Neural crest cell (in vitro differentiated cells): ENCODE results near the gene ZMYND10. TPM values are rescaled to one million over a fixed set of nuclear protein-coding genes. Genes with fewer than 3 reads are reported as not detected.

Experiments used
- DNase-seq: peaks from one replicate; pipeline ENCODE4 v3.0.0; 2021; ENCODE audit warnings: low read depth, mixed read lengths, low spot score
- H3K27ac Mint-ChIP-seq: one replicate; pipeline ENCODE4 v1.8.0; 2021; ENCODE audit warnings: mild to moderate bottlenecking, mixed read lengths; ENCODE audit not compliant: unreplicated experiment
- H3K27me3 Mint-ChIP-seq: 2 replicates; pipeline ENCODE4 v1.8.0; 2021; ENCODE audit warnings: low read depth, mild to moderate bottlenecking, mixed read lengths
- H3K36me3 Mint-ChIP-seq: 2 replicates; pipeline ENCODE4 v1.8.0; 2021; ENCODE audit warnings: low read depth, mild to moderate bottlenecking, mixed read lengths
- H3K4me1 Mint-ChIP-seq: 2 replicates; pipeline ENCODE4 v1.8.0; 2021; ENCODE audit warnings: mixed read lengths
- H3K4me3 Mint-ChIP-seq: one replicate; pipeline ENCODE4 v1.8.0; 2021; ENCODE audit warnings: mild to moderate bottlenecking, mixed read lengths
- H3K9me3 Mint-ChIP-seq: 2 replicates; pipeline ENCODE4 v1.8.0; 2021; ENCODE audit warnings: mixed read lengths
- CTCF ChIP-seq: fragments of 200-600 bp; sonication (generic); conservative IDR thresholded peaks from 2 replicates; pipeline ENCODE4 v1.5.0; 2021; ENCODE audit warnings: antibody characterized with exemption, mild to moderate bottlenecking
- total RNA-seq: library from RNA; stranded (reverse); gene quantifications from 2 replicates; pipeline ENCODE4 v1.2.1, GENCODE V29; 2021

ZMYND10 gene
- total RNA-seq, 1 donor from 2014 or later, result 2.3 TPM

- H3K27ac Mint-ChIP-seq, result no peak overlapping the region
- H3K27me3 Mint-ChIP-seq, result no peaks in the 10 kb centered on the region
- peaks cover 10% of the 10 kb centered on the region for H3K4me1 Mint-ChIP-seq
- H3K9me3 Mint-ChIP-seq, result no peaks in the 10 kb centered on the region
- no peak overlapping the region for H3K4me3 Mint-ChIP-seq
- TF ChIP-seq CTCF, result no peak
- H3K36me3 Mint-ChIP-seq, result no peaks in the 10 kb centered on the region
- DNase-seq, result no peak
Measured at GRCh38 chr3:50381383-50381782, 35.9 kb upstream of the ZMYND10 start.

GRCh38 chr3:50380405-50381085 lies 35.0 kb upstream of the ZMYND10 start:
- no peak for DNase-seq
- no peaks in the 10 kb centered on the region for H3K9me3 Mint-ChIP-seq
- H3K27ac Mint-ChIP-seq, result peak overlapping the region; percentile 71
- no peaks in the 10 kb centered on the region for H3K27me3 Mint-ChIP-seq
- peaks cover 10% of the 10 kb centered on the region for H3K4me1 Mint-ChIP-seq
- no peak for TF ChIP-seq CTCF
- no peaks in the 10 kb centered on the region for H3K36me3 Mint-ChIP-seq
- no peak overlapping the region for H3K4me3 Mint-ChIP-seq

GRCh38 chr3:50378757-50379156 lies 33.2 kb upstream of the ZMYND10 start:
- Mint-ChIP-seq H3K36me3 (no peaks in the 10 kb centered on the region), H3K4me1 (peaks cover 7% of the 10 kb centered on the region), H3K27ac (peak overlapping the region; percentile 78), H3K4me3 (no peak overlapping the region), H3K9me3 (no peaks in the 10 kb centered on the region), H3K27me3 (no peaks in the 10 kb centered on the region)
- DNase-seq, result no peak
- no peak for TF ChIP-seq CTCF

GRCh38 chr3:50378024-50378423 lies 32.5 kb upstream of the ZMYND10 start:
- no peak overlapping the region for H3K27ac Mint-ChIP-seq
- peaks cover 12% of the 10 kb centered on the region for H3K4me1 Mint-ChIP-seq
- no peaks in the 10 kb centered on the region for H3K27me3 Mint-ChIP-seq
- H3K4me3 Mint-ChIP-seq, result no peak overlapping the region
- H3K36me3 Mint-ChIP-seq, result no peaks in the 10 kb centered on the region
- DNase-seq, result no peak
- H3K9me3 Mint-ChIP-seq, result no peaks in the 10 kb centered on the region
- TF ChIP-seq CTCF, result no peak

- peaks cover 25% of the 10 kb centered on the region for H3K4me1 Mint-ChIP-seq
- TF ChIP-seq CTCF, result peak; percentile 21
- no peaks in the 10 kb centered on the region for H3K27me3 Mint-ChIP-seq
- no peaks in the 10 kb centered on the region for H3K36me3 Mint-ChIP-seq
- no peak overlapping the region for H3K4me3 Mint-ChIP-seq
- H3K9me3 Mint-ChIP-seq, result no peaks in the 10 kb centered on the region
- DNase-seq, result no peak
- no peak overlapping the region for H3K27ac Mint-ChIP-seq
Measured at GRCh38 chr3:50375258-50375931, 29.9 kb upstream of the ZMYND10 start.
